Body of pancreas (tissue), 4 donors: ENCODE data around the gene FGR.

Source experiments
- CTCF ChIP-seq, 7 experiments: fragments of 450-650 bp in 4 of 7; fragments of 200-600 bp in 3 of 7; sonication (generic) in 3 of 7; IDR thresholded peaks; one replicate each; pipeline ENCODE4 v1.5.1; 2016 to 2019; ENCODE audit warnings: antibody characterized with exemption in 7 of 7
- POLR2A ChIP-seq, 3 donors: fragments of 450-650 bp; IDR thresholded peaks; one replicate each; pipeline ENCODE4 v1.6.1; 2016; ENCODE audit warnings: antibody characterized with exemption in 3 of 3, mild to moderate bottlenecking in 2 of 3

- TF ChIP-seq POLR2A (IDR thresholded peaks at IDR 0.05) (no peak), CTCF (IDR thresholded peaks at IDR 0.05) (no peak)
These were observed 13.8 kb upstream of the FGR start for GRCh38 chr1:27648602-27649305.
